Spleen (tissue), 7 donors: Measurements from ENCODE around the gene TFRC.

Experiments used
- POLR2A ChIP-seq, 3 donors: fragments of 450-650 bp; IDR thresholded peaks; one replicate each; pipeline ENCODE4 v1.5.1; 2017; ENCODE audit warnings: antibody characterized with exemption in 3 of 3, mild to moderate bottlenecking in 1 of 3
- POLR2AphosphoS5 ChIP-seq, 3 donors: sonication (generic); formaldehyde crosslinking; IDR thresholded peaks; one replicate each; pipeline ENCODE4 v1.5.1; 2017; ENCODE audit warnings: antibody characterized with exemption in 3 of 3
- TF ChIP-seq, protein P1 (sequence below), 11 experiments: fragments of 200-600 bp in 7 of 11; fragments of 450-650 bp in 4 of 11; sonication (generic) in 4 of 11; IDR thresholded peaks in 8 of 11; conservative IDR thresholded peaks in 3 of 11; 1 replicate in 7 of 11; 2 replicates in 4 of 11; pipeline versions ENCODE4 v1.4.0 to v1.8.0; 2016 to 2021; ENCODE audit warnings: antibody characterized with exemption in 11 of 11, inconsistent platforms in 4 of 11, mild to moderate bottlenecking in 1 of 11
- donor health status: DM: no; HTN: no; CAD: no; lungs with moderate emphysema.
- donor health status: DM: no; HTN: no; CAD: no.
- donor health status: DM: no; HTN: no; CAD: no.

DNA sequence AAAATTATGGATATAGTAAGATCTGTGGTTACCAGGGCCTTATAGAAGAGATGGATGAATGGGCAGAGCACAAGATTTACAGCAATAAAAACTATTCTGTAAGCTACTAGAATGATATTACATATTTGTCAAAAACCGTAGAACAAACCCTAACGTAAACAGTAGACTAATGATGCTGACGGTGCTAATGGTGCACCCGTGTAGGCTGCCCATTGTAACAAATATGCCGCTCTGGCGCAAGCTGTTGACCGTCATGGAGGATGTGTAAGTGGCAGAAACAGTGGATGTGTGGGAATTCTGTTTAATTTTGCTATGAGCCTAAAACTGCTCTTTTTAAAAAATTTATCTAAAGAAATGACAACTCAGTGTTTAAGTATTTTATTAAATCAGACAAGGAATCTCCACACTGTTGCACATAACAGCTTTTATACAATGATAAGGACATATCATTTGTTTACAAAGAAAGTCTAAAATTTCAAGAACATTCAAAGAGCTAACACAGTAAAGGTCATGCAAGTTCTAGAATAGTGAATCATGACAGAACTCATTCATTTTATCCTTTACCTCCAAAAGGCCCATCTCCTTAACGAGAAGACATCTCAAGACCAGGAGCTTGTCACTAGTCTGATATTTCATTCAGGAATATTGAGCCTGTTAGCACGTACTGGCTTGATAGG is 32.8 kb downstream of the TFRC start:
- TF ChIP-seq, protein P1, sequence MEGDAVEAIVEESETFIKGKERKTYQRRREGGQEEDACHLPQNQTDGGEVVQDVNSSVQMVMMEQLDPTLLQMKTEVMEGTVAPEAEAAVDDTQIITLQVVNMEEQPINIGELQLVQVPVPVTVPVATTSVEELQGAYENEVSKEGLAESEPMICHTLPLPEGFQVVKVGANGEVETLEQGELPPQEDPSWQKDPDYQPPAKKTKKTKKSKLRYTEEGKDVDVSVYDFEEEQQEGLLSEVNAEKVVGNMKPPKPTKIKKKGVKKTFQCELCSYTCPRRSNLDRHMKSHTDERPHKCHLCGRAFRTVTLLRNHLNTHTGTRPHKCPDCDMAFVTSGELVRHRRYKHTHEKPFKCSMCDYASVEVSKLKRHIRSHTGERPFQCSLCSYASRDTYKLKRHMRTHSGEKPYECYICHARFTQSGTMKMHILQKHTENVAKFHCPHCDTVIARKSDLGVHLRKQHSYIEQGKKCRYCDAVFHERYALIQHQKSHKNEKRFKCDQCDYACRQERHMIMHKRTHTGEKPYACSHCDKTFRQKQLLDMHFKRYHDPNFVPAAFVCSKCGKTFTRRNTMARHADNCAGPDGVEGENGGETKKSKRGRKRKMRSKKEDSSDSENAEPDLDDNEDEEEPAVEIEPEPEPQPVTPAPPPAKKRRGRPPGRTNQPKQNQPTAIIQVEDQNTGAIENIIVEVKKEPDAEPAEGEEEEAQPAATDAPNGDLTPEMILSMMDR (IDR thresholded peaks at IDR 0.05 in 8 of 11, conservative IDR thresholded peaks at IDR 0.05 in 3 of 11): no peak
- TF ChIP-seq POLR2A (IDR thresholded peaks at IDR 0.05) (no peak), POLR2AphosphoS5 (IDR thresholded peaks at IDR 0.05) (no peak)
